Dedifferentiated amniotic fluid mesenchymal stem cell (primary cell): ENCODE data around the gene KRT1.

Source experiments
- DNase-seq: peaks from one replicate; pipeline ENCODE4 v3.0.0-alpha.2; 2016; ENCODE audit errors: extremely low spot score

Gene KRT1

GRCh38 chr12:52698651-52699340 is 18.6 kb upstream of the KRT1 start:
- DNase-seq, result no peak

- DNase-seq, result no peak
Observed at GRCh38 chr12:52697058-52697582, 16.9 kb upstream of the KRT1 start.

GRCh38 chr12:52696588-52696987 is 16.4 kb upstream of the KRT1 start:
- DNase-seq, result no peak

GRCh38 chr12:52695039-52695438 is 14.8 kb upstream of the KRT1 start:
- DNase-seq, result no peak

- no peak for DNase-seq
Observed at GRCh38 chr12:52694151-52694550, 13.9 kb upstream of the KRT1 start.

GRCh38 chr12:52693261-52693660 is 13.1 kb upstream of the KRT1 start:
- DNase-seq, result no peak

GRCh38 chr12:52692254-52692653 is 12.0 kb upstream of the KRT1 start:
- DNase-seq, result no peak

- no peak for DNase-seq
Observed at GRCh38 chr12:52691841-52692150, 11.6 kb upstream of the KRT1 start.

GRCh38 chr12:52691076-52691840 is 11.1 kb upstream of the KRT1 start:
- DNase-seq, result no peak

GRCh38 chr12:52690351-52691075 is 10.3 kb upstream of the KRT1 start:
- DNase-seq, result no peak

- no peak for DNase-seq
Observed at GRCh38 chr12:52689936-52690335, 9.7 kb upstream of the KRT1 start.

GRCh38 chr12:52689239-52689638 is 9.0 kb upstream of the KRT1 start:
- DNase-seq, result no peak

GRCh38 chr12:52688481-52688880 is 8.3 kb upstream of the KRT1 start:
- DNase-seq, result no peak

GRCh38 chr12:52687497-52688385 is 7.5 kb upstream of the KRT1 start:
- no peak for DNase-seq

GRCh38 chr12:52686756-52687487 is 6.7 kb upstream of the KRT1 start:
- no peak for DNase-seq

- no peak for DNase-seq
Observed at GRCh38 chr12:52686063-52686462, 5.9 kb upstream of the KRT1 start.

- no peak for DNase-seq
Observed at GRCh38 chr12:52685406-52685890, 5.2 kb upstream of the KRT1 start.

- DNase-seq, result no peak
Observed at GRCh38 chr12:52684431-52684830, 4.2 kb upstream of the KRT1 start.

GRCh38 chr12:52683575-52684300 is 3.5 kb upstream of the KRT1 start:
- DNase-seq, result no peak

- no peak for DNase-seq
Observed at GRCh38 chr12:52682938-52683574, 2.8 kb upstream of the KRT1 start.
